T47D (cell line): Measurements from ENCODE around the gene ZNF207.
"Not testable (repeated sequence)": the region's sequence is repeated elsewhere in the genome, so short reads cannot be mapped to it uniquely, and the experiment has no call there.

Source experiments
- DNase-seq, 2 experiments: peaks; one replicate each; pipeline versions ENCODE4 v3.0.0 to v3.0.0-alpha.2; 2011 to 2012; ENCODE audit warnings: low read depth in 1 of 2, low spot score in 1 of 2
- JUND ChIP-seq: IDR thresholded peaks from 2 replicates; pipeline ENCODE4 v1.6.1; 2012; ENCODE audit warnings: low read depth
- in situ Hi-C: cut with HindIII; loops from 2 replicates; pipeline ENCODE4 v1.10.0; 2016; ENCODE audit warnings: low sequenced_read_pairs, low pct_unique_long_range_greater_than_20kb

Gene ZNF207

DNA sequence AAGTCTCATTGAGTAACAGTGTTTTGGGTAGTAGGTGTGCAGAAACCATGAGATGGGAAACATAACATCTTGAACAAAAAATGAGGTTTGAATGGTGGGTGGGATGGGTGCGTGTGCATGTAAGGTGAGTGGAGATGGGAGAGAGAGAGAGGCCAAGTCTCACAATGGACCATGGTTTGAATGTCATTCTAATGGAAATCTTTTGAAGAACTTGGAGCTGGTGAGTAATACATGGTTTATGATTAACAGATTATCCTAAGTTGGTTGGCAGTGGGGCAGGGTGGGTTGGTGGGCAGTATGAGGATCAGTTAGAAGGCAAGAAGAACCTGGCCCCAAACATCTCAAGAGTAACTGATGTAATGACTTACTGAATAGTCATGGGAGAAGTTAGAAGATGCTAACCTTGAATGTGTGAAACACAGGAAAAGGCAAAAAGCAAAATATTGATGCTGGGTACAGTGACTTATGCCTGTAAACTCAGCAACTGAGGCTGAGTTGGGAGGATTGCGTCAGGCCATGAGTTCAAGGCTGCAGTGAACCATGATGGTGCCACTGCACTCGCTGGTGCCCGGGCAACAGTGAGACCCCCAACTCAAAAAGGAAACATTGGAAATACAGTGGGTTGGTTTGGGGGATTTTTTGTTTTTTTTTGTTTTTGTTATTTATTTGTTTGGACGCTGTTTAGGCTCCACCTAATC, 32.7 kb downstream of the ZNF207 start:
- TF ChIP-seq JUND = no peak
- in situ Hi-C loops = no loop called here
- no peak for DNase-seq

DNA sequence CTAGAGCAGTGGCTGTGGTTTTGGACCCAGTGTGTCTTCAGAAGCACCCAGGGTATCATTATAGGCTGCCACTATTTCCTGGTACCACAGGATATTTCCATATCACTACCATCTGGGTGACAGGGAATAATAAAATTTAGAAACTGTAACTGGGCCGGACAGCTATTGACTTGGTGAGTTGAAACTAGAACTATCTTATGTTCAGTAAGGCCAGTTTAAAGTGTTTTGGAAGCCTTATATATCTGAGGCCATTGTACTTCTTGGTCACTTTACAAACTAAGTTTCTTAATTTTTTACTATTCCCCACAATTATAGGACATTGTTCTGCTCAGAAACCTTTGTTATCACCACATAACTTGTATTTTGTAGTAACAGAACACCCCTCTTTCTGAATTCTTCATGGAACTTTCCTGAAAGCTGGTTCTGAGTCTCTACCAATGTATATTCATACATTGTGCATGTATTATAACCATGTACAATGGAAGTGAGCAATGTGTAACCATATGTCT, 34.0 kb downstream of the ZNF207 start:
- in situ Hi-C loops = no loop called here
- DNase-seq = no peak
- no peak for TF ChIP-seq JUND

DNA sequence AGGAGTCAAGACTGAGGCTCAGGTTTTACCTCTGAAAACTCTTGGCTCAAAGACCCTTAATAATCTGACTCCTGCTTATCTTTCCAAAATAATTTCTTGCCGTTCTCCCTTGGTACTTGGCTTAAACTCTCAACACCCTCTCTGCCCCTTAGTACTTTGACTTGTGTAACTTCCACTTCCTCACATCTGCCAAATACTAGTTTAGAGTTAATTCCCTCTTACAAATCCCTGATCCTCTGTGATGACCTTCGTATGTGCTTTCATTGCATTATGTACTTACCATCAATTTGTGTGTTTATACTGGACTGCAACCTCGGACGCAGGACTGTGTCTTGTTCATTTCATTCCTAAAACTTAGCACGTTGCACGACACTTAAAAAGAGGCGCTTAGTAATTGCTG, 35.2 kb downstream of the ZNF207 start:
- no peak for TF ChIP-seq JUND
- in situ Hi-C loops = no loop called here
- no peak for DNase-seq

DNA sequence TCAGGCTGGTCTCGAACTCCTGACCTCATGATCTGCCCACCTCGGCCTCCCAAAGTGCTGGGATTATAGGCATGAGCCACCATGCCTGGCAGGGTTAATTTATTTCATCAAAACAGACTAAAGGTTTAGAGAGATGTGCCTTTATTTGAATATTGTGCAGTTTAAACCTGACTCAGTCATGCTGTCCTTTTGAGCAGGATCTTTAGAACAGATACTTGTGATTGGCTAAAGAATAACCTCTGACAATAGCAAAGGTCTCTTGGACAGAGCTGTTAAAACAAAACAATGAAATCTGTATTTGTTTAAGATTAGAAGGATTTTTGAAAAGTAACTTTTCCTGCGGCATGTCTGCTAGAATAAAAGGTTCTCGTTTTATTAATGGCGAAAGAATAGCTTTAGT, 36.0 kb downstream of the ZNF207 start:
- in situ Hi-C loops = no loop called here
- no peak for DNase-seq
- TF ChIP-seq JUND = no peak

DNA sequence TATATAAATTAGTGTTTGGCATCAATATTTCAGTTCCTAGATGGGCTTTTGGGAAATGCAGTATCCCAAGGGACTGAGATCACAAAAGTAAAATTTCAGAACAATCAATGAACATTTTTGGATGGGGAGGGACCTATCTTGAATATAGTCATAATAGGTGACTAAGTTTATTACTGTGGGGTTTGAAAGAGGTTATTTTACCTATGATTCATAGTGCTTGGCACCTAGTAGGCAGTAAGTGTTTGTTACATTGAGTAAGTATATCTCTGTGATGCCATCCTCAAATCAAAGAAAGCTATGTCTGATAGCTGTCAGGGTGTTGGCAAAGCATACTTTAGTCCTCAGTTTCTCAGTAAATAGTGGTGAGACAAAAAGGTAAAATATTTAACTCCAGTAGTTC, 36.9 kb downstream of the ZNF207 start:
- in situ Hi-C loops = no loop called here
- DNase-seq = no peak
- TF ChIP-seq JUND = no peak

DNA sequence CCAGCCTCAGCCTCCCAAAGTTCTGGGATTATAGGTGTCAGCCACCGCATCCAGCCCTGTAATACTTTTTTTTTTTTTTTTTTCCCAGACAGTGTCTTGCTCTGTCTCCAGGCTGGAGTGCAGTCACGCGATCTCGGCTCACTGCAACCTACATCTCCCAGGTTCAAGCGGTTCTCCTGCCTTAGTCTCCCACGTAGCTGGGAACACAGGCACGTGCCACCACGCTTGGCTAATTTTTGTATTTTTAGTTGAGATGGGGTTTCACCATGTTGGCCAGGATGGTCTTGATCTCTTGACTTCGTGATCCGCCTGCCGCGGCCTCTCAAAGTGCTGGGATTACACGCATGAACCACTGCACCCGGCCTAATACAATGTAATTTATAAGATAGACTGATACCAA, 38.2 kb downstream of the ZNF207 start:
- DNase-seq, in situ Hi-C loops: not testable (repeated sequence)

DNA sequence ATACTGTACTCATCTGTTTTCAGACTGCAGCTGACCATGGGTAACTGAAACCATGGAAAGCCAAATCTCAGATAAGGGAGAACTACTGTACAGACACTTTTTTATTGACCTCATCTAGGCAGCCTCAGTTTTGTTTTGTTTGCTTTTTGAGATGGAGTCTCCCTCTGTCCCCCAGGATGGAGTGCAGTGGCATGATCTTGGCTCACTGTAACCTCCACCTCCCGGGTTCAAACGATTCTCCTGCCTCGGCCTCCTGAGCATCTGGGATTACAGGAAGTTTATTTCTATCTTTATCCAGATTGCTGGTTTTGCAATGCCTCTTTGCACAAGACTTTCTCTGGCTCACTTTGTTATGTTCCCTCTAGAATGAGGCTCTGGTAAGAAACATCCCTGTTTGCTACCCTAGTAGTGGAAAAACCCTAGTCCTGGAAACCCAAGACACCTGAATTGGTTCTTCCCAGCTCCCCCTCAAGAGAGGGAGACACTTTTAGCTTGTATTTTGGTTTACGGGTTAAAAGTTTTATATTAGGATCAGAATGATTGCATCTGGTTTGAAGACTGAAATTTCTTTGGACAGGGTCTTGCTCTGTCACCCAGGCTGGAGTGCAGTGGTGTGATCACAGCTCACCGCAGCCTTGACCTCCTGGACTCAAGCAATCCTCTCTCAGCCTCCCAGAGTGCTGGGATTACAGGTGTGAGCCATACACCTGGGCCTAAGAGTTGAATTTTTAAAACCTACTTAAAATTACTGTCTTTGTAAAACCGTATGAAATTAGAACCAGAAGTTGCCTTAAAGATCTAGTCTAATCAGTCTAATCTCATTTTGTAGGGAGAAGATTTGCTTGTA, 38.9 kb downstream of the ZNF207 start:
- no peak for TF ChIP-seq JUND
- no peak for DNase-seq
- in situ Hi-C loops = no loop called here

DNA sequence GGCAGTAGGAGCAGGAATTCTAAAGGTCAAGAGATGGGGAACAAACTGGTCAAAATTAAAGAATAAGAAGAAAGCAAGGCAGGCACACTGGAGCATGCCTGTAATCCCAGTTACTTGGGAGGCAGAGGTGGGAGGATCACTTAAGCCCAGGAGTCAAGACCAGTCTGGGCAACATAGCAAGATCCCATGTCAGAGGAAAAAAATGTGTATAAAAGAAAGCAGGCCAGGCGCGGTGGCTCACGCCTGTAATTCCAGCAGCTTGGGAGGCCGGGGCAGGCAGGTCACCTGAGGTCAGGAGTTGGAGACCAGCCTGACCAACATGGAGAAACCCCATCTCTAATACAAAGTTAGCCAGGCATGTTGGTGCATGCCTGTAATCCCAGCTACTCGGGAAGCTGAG, 43.9 kb downstream of the ZNF207 start:
- no peak for TF ChIP-seq JUND
- in situ Hi-C loops = no loop called here
- DNase-seq = no peak

DNA sequence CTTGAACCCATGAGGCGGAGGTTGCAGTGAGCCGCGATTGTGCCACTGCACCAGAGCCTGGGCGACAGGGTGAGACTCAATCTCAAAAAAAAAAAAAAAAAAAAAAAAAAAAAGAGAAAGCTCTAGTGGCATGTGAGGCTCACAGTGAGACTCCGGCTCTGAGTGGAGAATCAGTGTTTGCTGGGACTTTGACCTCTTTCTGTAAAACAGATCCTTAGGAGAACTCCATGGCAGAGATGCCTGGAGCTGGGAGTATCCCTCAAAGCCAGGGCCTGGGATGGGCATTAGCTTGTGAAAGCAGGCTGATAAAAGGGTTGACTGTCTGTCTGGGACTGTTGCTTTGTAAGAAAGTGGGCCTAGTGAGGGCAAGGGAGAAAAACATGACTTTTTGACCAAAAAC, 46.4 kb downstream of the ZNF207 start:
- DNase-seq = no peak
- TF ChIP-seq JUND = no peak
- in situ Hi-C loops = no loop called here

DNA sequence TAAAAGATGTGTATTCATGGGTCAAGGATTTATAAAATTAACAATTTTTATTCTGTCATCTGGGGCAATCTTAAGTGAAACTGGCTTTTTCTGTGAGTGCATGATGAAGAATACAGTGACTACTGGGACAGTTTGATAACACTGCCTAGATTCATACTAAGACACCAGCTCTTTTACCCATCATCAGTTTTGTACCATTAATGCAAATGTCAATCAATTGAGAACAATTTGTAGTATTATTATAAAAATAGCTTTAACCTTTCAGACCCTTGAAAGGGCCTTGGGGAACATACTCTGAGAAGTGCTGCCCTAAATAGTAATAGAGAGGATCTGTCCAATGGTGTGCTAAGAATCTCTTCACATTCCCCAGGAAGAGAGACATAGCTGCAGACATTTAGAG, 49.0 kb downstream of the ZNF207 start:
- TF ChIP-seq JUND = no peak
- in situ Hi-C loops = no loop called here
- no peak for DNase-seq

DNA sequence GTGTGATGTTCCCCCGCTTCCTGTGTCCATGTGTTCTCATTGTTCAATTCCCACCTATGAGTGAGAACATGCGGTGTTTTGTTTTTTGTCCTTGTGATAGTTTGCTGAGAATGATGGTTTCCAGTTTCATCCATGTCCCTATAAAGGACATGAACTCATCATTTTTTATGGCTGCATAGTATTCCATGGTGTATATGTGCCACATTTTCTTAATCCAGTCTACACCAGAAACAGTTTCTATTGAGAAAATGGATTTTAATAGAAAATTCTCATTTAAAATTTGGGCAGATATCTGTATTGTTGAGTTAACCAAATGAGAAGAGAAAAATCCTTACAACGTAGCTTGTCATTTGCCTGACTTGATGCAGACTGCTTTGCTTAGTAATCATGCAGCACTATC, 60.1 kb downstream of the ZNF207 start:
- DNase-seq, in situ Hi-C loops: not testable (repeated sequence)

DNA sequence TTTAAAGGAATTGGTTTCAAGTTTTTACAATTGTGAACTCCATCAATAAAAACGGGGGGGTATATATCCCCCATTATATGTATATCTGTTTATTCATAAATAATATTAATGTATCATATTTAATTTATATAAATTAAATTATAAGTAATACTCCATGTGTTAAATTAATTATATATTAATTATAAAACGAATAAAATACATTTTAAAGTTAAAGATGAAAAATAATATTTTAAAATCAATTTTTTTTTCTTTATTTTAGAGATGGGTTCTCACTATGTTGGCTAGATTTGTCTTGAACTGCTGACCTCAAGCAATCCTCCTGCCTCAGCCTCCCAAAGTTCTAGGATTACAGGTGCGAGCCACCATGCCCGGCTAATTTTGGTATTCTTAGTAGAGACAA, 76.9 kb downstream of the ZNF207 start:
- in situ Hi-C loops = no loop called here
- DNase-seq = no peak
- no peak for TF ChIP-seq JUND

DNA sequence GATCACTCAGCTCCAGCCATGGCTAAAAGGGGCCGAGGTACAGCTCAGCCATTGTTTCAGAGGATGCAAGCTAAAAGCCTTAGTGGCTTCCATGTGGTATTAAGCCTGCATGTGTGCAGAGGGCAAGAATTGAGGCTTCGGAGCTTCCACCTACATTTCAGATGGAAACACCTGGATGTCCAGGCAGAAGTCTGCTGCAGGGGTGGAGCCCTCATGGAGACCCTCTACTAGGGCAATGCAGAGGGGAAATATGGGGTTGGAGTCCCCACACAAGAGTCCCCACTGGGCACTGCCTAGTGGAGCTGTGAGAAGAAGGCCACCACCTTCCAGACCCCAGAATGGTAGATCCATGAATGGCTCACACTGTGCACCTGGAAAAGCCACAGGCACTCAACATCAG, 79.6 kb downstream of the ZNF207 start:
- DNase-seq = peak in 1 of 2 experiments; percentile 9
- in situ Hi-C loops = no loop called here
- TF ChIP-seq JUND = no peak
